ENCODE data around the gene ARHGAP8.

DNA sequence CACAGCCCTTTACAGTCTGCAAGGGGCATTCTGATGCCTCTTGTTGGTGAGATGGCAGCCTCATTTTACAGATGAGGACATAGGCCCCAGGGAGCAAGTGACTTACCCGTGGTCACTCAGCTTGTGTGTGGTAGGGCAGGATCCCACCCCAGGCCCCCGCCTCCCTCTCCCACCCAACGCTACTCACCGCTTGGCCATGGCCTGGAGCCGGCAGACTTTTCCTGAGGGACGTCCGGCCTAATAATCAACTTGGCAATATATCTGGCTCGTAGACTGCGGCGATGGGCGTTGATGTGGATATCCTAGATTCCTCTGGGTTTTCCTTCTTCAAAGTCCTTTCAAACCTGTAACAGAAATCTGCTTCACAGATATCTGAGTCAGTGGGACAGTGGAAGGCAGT, 57.1 kb downstream of the ARHGAP8 start:
- TF ChIP-seq POLR2AphosphoS5 (IDR thresholded peaks at IDR 0.05; ENCODE audit: low read depth, low read length), result no peak
- no peak for TF ChIP-seq TAF1 (IDR thresholded peaks at IDR 0.05; ENCODE audit: borderline replicate concordance, low read depth, low read length)

All from GM12892 (cell line).